ENCODE measurements around the gene TRMT2A. TPM values are rescaled to one million over a fixed set of nuclear protein-coding genes. Genes with fewer than 3 reads are reported as not detected.

Gene TRMT2A, protein sequence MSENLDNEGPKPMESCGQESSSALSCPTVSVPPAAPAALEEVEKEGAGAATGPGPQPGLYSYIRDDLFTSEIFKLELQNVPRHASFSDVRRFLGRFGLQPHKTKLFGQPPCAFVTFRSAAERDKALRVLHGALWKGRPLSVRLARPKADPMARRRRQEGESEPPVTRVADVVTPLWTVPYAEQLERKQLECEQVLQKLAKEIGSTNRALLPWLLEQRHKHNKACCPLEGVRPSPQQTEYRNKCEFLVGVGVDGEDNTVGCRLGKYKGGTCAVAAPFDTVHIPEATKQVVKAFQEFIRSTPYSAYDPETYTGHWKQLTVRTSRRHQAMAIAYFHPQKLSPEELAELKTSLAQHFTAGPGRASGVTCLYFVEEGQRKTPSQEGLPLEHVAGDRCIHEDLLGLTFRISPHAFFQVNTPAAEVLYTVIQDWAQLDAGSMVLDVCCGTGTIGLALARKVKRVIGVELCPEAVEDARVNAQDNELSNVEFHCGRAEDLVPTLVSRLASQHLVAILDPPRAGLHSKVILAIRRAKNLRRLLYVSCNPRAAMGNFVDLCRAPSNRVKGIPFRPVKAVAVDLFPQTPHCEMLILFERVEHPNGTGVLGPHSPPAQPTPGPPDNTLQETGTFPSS
- total RNA-seq (2014; rRNA removed; shearing (Covaris generic)) = 60.0 and 84.0 TPM in 2 replicates

DNA sequence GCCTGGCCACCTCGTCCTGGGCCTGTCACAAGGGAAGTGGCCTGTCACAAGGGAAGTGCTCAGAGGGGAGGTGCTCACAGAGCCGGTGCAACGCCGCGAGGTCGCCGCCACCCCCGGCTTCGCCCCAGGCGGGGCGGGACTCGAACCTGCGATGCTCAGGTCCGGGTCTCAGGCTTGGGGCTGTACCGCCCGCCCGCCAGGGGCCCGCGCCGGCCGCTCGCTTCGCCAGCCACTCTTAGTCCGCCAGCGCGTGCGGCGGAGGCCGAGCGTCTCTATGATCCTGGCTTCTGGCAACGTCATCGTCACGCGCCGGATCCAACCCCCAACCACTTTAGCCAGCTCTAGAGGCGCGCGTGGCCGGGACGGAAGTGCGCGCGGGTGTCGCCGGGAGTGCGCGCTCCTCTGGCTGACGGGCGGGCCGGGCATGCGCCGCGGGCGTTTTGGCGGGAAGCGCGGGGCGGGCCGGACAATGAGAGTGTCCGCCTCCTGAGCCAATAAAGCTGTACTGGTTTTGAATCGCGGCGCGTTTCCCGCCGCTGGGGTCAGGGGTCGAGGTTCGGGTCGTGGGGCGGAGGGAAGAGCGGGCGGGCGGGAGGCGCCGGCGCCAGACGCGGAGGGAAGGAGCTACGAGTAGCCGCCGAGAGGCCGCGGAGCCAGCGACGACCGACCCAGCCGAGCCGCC, at the start of gene TRMT2A:
TSS of gene TRMT2A (minus strand) at position 276 of the 682 bp plus-strand sequence. CDS start 320 bp downstream, outside the sequence.

DNA sequence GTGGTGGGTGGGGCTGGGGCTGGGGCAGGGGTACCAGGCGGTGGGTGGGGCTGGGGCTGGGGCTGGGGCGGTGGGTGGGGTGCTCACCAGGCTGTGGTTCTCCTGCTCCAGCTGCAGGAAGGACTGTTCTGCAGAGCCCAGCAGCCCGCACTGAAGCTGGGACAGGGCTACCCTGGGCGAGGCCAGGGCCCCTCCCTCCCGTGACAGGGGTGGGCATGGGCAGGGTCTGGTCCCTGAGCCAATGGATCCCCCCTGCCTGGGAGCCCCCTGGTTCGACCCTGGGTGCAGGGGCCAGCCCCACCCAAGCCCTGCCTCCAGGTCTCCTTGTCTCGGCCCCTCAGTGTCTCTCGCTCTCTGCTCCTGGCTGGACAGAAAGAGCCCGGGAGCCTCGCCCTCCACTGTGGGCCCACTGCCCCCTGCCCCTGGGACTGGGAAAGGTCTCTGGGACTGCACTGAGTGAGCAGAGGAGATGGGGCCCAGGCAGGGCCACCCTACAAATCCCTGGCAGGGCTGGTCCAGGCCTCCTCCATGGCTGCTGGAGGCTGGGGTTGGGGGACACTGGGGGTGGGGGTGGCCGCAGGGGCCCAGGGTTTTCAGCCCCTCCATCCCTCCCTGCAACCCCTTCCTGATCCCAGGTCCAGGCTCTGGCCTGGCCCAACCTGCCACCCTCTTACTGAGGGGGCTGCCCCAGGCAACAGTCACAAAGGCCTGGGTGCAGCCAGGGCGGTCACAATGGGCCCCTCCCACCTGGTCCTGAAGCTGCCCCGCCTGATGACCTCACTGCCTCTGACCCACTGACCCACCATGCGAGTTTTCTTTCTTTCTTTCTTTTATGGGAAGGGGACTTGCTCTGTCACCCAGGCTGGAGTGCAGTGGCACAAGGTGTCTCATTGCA, 33.6 kb upstream of the TRMT2A start, which contains the start of gene CCDC188:
TSS of gene CCDC188 (minus strand) at position 675 of the 895 bp plus-strand sequence. CDS start at position 606, 69 bp downstream.

DNA sequence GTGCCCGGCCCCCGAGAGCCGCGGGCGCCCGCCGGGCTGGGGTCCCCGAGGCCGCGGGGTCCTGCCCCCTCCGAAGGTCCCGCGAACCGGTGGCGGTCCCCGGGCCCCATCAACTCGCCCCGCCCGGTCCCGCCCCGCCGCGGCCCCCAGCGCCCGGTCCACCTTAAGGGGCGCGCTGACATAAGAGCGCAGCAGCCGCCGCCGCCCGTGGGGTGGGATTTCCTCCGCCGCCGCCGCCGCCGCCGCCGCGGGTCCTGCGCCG, 14.5 kb upstream of the TRMT2A start, which contains the start of gene ZDHHC8:
TSS of gene ZDHHC8 (plus strand) at position 208 of the 262 bp plus-strand sequence. CDS start 144 bp downstream, outside the sequence.

DNA sequence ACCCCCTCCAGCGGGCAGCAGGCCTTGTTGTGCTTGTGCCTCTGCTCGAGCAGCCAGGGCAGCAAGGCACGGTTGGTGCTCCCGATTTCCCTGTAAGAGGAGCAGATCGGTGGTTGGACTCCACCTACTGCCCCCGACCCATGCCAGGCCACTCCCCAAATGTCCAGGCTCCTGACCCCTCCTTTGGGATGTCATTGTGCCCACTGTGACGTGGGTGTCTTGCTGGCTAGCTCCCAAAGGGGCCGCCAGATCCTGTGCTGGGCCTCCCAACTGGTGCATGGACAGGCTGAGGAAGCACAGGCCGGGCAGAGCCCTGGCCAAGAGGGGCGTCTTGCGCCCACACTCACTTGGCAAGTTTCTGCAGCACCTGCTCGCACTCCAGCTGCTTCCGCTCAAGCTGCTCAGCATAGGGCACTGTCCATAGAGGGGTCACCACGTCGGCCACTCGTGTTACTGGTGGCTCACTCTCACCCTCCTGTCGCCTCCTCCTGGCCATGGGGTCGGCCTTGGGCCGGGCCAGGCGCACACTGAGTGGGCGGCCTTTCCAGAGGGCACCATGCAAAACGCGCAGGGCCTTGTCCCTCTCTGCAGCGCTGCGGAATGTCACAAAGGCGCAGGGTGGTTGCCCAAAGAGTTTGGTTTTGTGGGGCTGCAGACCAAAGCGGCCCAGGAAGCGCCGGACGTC, 1.2 kb downstream of the TRMT2A start, which contains the start of gene RANBP1:
TSS of gene RANBP1 (plus strand) at position 414 of the 685 bp plus-strand sequence. CDS start at position 495, 81 bp downstream.

DNA sequence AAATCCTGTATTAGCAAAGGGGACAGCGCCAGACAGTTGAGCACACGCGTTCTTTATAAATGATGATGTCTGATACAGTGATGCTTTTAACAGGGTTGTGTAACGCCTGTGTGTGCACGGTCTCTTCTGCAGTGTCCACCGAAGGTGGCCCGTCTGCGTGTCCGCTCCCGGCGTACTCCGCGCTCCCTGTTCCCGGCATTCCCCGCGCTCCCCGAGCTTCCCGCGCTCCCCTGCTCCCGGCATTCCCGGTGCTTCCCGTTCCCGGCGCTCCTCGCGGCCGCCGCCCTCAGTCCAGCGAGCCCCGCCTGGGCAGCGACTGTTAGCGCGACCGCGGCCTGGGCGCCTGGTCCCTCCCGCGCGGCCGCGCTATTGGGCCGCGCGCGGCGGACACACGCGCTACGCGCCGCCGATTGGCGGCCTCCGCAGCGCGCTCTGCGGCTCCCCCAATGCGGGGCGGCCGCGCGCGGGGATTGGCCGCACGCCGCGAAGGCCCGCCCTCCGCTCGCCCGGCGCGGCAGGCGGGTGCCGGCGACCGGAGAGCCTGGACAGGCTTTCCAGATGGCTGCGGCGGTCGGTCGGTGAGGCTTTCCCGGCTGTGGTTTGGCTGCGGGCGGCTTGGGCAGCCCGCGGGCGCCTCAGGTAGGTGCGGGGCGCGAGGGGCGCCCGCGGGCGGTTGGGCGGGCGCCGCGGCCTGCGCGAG, 37.1 kb downstream of the TRMT2A start, which contains the start of gene DGCR8:
TSS of gene DGCR8 (plus strand) at position 497 of the 700 bp plus-strand sequence. CDS start 5,723 bp downstream, outside the sequence.

Small RNAs within 50 kb of the gene (small RNA-seq; reads per million reads assigned to genes)
- gene MIR6816 (not detected), gene RF00017 (not detected), gene RF00599 (not detected)

Other genes with a start within 250 kb of the TRMT2A start
- gene COMT, start 175.5 kb downstream of the TRMT2A start, total RNA-seq (2014; rRNA removed; shearing (Covaris generic)) = 134 and 138 TPM in 2 replicates
- gene TXNRD2, start 175.4 kb downstream of the TRMT2A start, total RNA-seq (2014; rRNA removed; shearing (Covaris generic)) = 41.0 and 45.2 TPM in 2 replicates
- gene ARVCF, start 100.4 kb downstream of the TRMT2A start, total RNA-seq (2014; rRNA removed; shearing (Covaris generic)) = 2.2 and 2.4 TPM in 2 replicates
- gene TANGO2, start 96.1 kb downstream of the TRMT2A start, total RNA-seq (2014; rRNA removed; shearing (Covaris generic)) = 8.9 and 16.8 TPM in 2 replicates
- gene DGCR8, start 37.0 kb downstream of the TRMT2A start, total RNA-seq (2014; rRNA removed; shearing (Covaris generic)) = 29.8 and 39.3 TPM in 2 replicates
- 393 and 406 TPM in 2 replicates for gene RANBP1, start 1.1 kb downstream of the TRMT2A start, total RNA-seq (2014; rRNA removed; shearing (Covaris generic))
- gene ZDHHC8, start 14.6 kb upstream of the TRMT2A start, total RNA-seq (2014; rRNA removed; shearing (Covaris generic)) = 7.3 and 7.7 TPM in 2 replicates
- gene CCDC188, start 33.8 kb upstream of the TRMT2A start, total RNA-seq (2014; rRNA removed; shearing (Covaris generic)) = 3.2 and 3.3 TPM in 2 replicates
- gene RTN4R, start 151.1 kb upstream of the TRMT2A start, total RNA-seq (2014; rRNA removed; shearing (Covaris generic)) = 1.2 and 1.9 TPM in 2 replicates
- 41.2 and 48.0 TPM in 2 replicates for gene DGCR6L, start 202.8 kb upstream of the TRMT2A start, total RNA-seq (2014; rRNA removed; shearing (Covaris generic))

All from A375 (cell line).